MCF 10A (cell line): ENCODE data around the gene GALNT9. TPM values are rescaled to one million over a fixed set of nuclear protein-coding genes. Genes with fewer than 3 reads are reported as not detected.

Source experiments
- BruUV-seq: library from RNA; stranded (reverse); fragments of 400-500 nt; replicated peaks from 2 replicates; lab custom pipeline; 2021; lab: Mats Ljungman, UMichigan
- CTCF ChIA-PET: fragments of 300-600 bp; sonication (Branson Sonifier 250); formaldehyde crosslinking; extraction: SDS; loops from one replicate; lab custom pipeline; 2021; ENCODE audit warnings: antibody characterized with exemption, inconsistent platforms; lab: Yijun Ruan, JAX
- POLR2A ChIA-PET: fragments of 300-600, 350-650 bp; sonication (Branson Sonifier 250); formaldehyde crosslinking; extraction: SDS; loops from one replicate; lab custom pipeline; 2020; ENCODE audit warnings: antibody characterized with exemption, inconsistent platforms; lab: Yijun Ruan, JAX
- DNase-seq: peaks from one replicate; pipeline ENCODE4 v3.0.0-alpha.2; 2018; ENCODE audit not compliant: unreplicated experiment
- H3K27ac Mint-ChIP-seq: one replicate; pipeline ENCODE4 v1.8.0; 2022; ENCODE audit warnings: mild to moderate bottlenecking, low read depth, mixed read lengths; ENCODE audit not compliant: unreplicated experiment
- H3K27me3 Mint-ChIP-seq: one replicate; pipeline ENCODE4 v1.8.0; 2022; ENCODE audit warnings: mixed read lengths; ENCODE audit not compliant: insufficient read depth, unreplicated experiment
- H3K36me3 Mint-ChIP-seq: one replicate; pipeline ENCODE4 v1.8.0; 2022; ENCODE audit warnings: mild to moderate bottlenecking, moderate library complexity, mixed read lengths; ENCODE audit not compliant: insufficient read depth, unreplicated experiment
- H3K4me1 Mint-ChIP-seq: one replicate; pipeline ENCODE4 v1.8.0; 2022; ENCODE audit warnings: mixed read lengths; ENCODE audit not compliant: insufficient read depth, unreplicated experiment
- H3K4me3 Mint-ChIP-seq: one replicate; pipeline ENCODE4 v1.8.0; 2022; ENCODE audit warnings: mild to moderate bottlenecking, moderate library complexity, mixed read lengths; ENCODE audit not compliant: unreplicated experiment
- H3K9me3 Mint-ChIP-seq: one replicate; pipeline ENCODE4 v1.8.0; 2022; ENCODE audit warnings: mixed read lengths; ENCODE audit not compliant: unreplicated experiment
- intact Hi-C: fragments of 100-400 bp; cut with micrococcal nuclease; formaldehyde crosslinking; loops from 2 replicates; pipeline ENCODE4 v1.14.1; 2022
- total RNA-seq: library from RNA; stranded (reverse); gene quantifications from 2 replicates; pipeline ENCODE4 v1.2.3, GENCODE V29; 2022
- TF ChIP-seq, protein P1 (sequence below): fragments of 200-600 bp; IDR thresholded peaks from one replicate; pipeline ENCODE4 v1.8.0; 2022; ENCODE audit warnings: antibody characterized with exemption, mild to moderate bottlenecking; ENCODE audit not compliant: unreplicated experiment

Gene GALNT9
- total RNA-seq, 1 experiment from 2014 or later = 4.4 TPM

DNA sequence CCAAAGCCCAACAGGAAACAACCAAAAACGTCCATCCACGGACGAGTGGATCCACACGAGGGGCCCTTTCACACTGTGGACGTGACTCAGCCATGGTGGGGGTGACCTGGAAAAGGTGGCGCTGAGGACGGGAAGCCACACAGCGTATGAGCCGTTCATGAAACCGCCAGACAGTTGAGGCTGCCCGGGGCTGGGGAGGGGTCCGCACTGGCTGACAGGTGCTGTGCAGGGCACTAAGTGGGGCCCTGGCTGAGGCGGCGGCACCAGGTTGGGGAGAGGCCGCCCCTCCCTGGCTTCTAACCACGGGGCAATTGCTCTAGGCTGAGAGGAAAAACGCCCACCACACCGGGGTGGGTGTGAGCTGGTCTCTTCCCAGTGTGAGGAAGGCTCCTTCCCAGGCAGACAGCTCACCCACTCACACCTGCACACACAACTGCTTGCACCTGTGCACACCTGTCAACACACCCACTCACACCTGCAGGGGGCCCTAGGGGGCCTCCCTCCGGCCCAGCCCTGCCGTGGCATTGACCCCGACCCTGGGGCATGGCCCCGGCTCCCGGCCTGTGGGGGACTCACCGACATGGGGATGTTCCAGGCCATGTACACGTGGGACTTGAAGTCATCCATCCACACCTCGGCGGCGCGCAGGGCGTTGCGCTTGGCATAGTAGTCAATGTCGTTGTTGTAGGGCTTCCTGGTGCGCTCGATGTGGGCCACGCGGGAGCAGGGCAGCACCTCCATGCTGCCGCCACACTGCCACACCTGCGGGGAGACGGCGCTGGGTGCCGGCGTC, 126.3 kb downstream of the GALNT9 start:
- no peak overlapping the region for H3K27ac Mint-ChIP-seq
- peaks cover 33% of the 10 kb centered on the region for H3K27me3 Mint-ChIP-seq
- H3K9me3 Mint-ChIP-seq = no peaks in the 10 kb centered on the region
- BruUV-seq = no TSS peak
- no peaks in the 10 kb centered on the region for H3K4me1 Mint-ChIP-seq
- intact Hi-C loops = no loop called here
- CTCF ChIA-PET = no interaction called here
- H3K36me3 Mint-ChIP-seq = no peaks in the 10 kb centered on the region
- no peak for DNase-seq
- TF ChIP-seq, protein P1, sequence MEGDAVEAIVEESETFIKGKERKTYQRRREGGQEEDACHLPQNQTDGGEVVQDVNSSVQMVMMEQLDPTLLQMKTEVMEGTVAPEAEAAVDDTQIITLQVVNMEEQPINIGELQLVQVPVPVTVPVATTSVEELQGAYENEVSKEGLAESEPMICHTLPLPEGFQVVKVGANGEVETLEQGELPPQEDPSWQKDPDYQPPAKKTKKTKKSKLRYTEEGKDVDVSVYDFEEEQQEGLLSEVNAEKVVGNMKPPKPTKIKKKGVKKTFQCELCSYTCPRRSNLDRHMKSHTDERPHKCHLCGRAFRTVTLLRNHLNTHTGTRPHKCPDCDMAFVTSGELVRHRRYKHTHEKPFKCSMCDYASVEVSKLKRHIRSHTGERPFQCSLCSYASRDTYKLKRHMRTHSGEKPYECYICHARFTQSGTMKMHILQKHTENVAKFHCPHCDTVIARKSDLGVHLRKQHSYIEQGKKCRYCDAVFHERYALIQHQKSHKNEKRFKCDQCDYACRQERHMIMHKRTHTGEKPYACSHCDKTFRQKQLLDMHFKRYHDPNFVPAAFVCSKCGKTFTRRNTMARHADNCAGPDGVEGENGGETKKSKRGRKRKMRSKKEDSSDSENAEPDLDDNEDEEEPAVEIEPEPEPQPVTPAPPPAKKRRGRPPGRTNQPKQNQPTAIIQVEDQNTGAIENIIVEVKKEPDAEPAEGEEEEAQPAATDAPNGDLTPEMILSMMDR = no peak
- no peak overlapping the region for H3K4me3 Mint-ChIP-seq
- POLR2A ChIA-PET = interaction anchor here (0.7 kb wide), 1 partner anchor 75 kb away, joined by 3 read pairs; no protein-coding TSS in a partner anchor

DNA sequence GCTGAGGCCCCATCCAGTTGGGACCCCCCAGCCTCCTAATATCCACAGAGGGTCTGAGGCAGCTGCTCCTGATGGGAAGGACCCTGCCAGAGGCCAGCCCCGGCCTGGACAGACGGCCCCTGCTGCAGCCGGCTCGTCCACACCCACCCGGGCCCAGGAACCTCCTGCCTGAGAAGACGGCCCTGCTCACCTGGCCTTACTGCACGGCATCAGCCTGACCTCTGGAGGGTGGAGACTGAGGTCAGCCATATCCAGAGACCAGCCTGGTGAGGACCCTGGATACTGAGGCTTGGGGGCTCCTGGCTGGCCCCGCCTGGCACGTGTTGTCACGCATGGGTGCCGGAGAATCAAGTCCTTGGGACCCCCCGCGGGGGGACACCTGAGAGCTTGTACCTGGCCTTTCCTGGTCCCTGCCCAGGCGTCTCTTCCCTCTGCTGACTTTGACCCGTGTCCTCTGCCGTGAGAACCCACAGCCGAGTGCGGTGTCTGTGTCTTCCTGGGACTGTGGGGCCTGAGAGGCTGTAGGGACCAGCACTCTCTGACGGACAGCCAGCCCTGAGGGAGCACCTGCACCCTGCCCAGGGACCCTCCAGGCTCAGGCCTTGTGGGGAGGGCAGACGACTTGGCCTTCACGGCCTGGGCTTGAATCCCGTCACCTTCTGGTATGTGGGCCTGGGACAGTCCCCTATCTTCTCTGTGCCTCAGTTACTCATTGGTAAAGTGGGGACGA, 127.8 kb downstream of the GALNT9 start:
- H3K27me3 Mint-ChIP-seq = peaks cover 29% of the 10 kb centered on the region
- TF ChIP-seq, protein P1 = no peak
- BruUV-seq = no TSS peak

DNA sequence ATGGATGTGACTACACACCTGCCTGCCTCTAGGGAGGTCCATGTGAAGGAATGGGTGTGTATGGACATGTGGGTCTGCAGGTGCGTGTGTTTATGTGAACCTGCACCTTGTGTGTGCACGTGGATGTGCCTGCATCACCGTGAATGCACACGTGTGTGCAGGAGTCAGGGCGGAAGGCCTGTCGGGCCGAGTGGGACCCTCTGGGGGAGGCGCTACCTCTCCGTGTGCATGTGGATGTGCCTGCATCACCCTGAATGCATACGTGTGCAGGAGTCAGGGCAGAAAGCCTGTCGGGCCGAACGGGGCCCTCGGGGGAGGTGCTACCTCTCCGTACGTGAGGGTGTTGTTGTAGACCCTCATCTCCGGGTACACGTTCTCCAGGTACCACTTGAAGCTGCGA, 128.6 kb downstream of the GALNT9 start:
- peaks cover 22% of the 10 kb centered on the region for H3K27me3 Mint-ChIP-seq
- no peaks in the 10 kb centered on the region for H3K9me3 Mint-ChIP-seq
- TF ChIP-seq, protein P1 = no peak
- H3K4me3 Mint-ChIP-seq = no peak overlapping the region
- no TSS peak for BruUV-seq
- no peak overlapping the region for H3K27ac Mint-ChIP-seq
- intact Hi-C loops = no loop called here
- CTCF ChIA-PET = no interaction called here
- no peak for DNase-seq
- POLR2A ChIA-PET = no interaction called here
- H3K4me1 Mint-ChIP-seq = no peaks in the 10 kb centered on the region
- H3K36me3 Mint-ChIP-seq = no peaks in the 10 kb centered on the region

More for the DNA sequence above, 127.8 kb downstream of the GALNT9 start:
- no peaks in the 10 kb centered on the region for H3K4me1 Mint-ChIP-seq
- H3K4me3 Mint-ChIP-seq = no peak overlapping the region
- H3K27ac Mint-ChIP-seq = no peak overlapping the region
- H3K9me3 Mint-ChIP-seq = no peaks in the 10 kb centered on the region
- DNase-seq = no peak
- CTCF ChIA-PET = no interaction called here
- H3K36me3 Mint-ChIP-seq = no peaks in the 10 kb centered on the region
- POLR2A ChIA-PET = no interaction called here
- intact Hi-C loops = no loop called here

DNA sequence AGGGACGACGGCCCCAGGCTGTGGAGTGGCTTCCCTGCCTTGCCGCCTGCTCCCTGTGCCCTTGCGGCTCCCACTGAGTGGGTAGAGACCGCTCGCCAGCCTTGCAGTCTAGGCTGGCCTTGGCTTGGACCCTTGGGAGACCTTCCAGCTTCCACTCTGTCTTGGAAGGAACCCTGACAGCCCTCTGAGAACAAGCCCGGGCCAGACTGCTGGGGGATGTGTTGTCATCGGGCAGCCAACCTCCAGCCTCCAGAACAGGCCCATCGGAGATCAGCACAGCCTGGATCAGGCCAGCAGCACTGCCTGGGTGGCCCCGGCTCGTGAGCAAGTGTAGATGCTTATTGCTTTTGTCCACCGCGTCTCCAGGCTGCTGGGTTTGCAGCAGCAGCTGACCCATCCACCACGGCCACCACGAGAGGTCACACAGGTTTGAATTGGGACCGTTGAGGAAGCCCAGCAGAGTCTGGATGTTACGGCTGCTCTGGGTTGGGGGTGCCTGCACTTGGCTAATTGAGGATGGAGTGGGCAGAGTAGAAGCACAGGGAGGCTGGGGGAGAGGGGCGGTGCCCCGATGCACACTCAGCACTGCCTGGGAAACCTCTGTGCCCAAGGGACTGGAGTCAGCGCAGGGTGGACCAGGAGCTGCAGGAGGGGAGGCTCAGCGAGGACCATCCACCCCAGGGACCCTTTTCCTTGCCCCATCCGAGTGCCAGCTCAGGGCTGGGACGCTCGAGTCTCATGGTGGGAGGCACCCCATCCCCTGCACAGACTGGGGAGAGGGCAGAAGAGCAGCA, 129.7 kb downstream of the GALNT9 start:
- BruUV-seq = no TSS peak
- H3K27ac Mint-ChIP-seq = no peak overlapping the region
- intact Hi-C loops = no loop called here
- DNase-seq = no peak
- no peaks in the 10 kb centered on the region for H3K36me3 Mint-ChIP-seq
- TF ChIP-seq, protein P1 = no peak
- ChIA-PET CTCF (no interaction called here), POLR2A (no interaction called here)
- no peaks in the 10 kb centered on the region for H3K9me3 Mint-ChIP-seq
- H3K27me3 Mint-ChIP-seq = peaks cover 11% of the 10 kb centered on the region
- no peaks in the 10 kb centered on the region for H3K4me1 Mint-ChIP-seq
- H3K4me3 Mint-ChIP-seq = no peak overlapping the region
